ENCODE data around the gene ACVR1B. TPM values are rescaled to one million over a fixed set of nuclear protein-coding genes. Genes with fewer than 3 reads are reported as not detected.

ACVR1B gene
- 10 to 100 TPM; 11.6 to 75.8 (median 21.4) TPM for polyA plus RNA-seq
- long read RNA-seq, donor 1, full-length matches to known transcripts, result 28 of 76 reads
- long read RNA-seq, donor 1, partial matches to known transcripts, result 48 of 76 reads
- long read RNA-seq, donor 1, other reads (novel, unspliced or antisense), result 0 of 76 reads
- long read RNA-seq, donor 2, full-length matches to known transcripts, result 6 of 6 reads
- long read RNA-seq, donor 2, partial matches to known transcripts, result 0 of 6 reads
- long read RNA-seq, donor 2, other reads (novel, unspliced or antisense), result 0 of 6 reads
- long read RNA-seq, donor 3, full-length matches to known transcripts, result 1 of 1 reads
- long read RNA-seq, donor 3, partial matches to known transcripts, result 0 of 1 reads
- long read RNA-seq, donor 3, other reads (novel, unspliced or antisense), result 0 of 1 reads
- long read RNA-seq, donor 4, result 0 reads
- long read RNA-seq, donor 5, full-length matches to known transcripts, result 3 of 11 reads
- long read RNA-seq, donor 5, partial matches to known transcripts, result 8 of 11 reads
- long read RNA-seq, donor 5, other reads (novel, unspliced or antisense), result 0 of 11 reads
- long read RNA-seq, donor 6, full-length matches to known transcripts, result 8 of 8 reads
- long read RNA-seq, donor 6, partial matches to known transcripts, result 0 of 8 reads
- long read RNA-seq, donor 6, other reads (novel, unspliced or antisense), result 0 of 8 reads
- long read RNA-seq, donor 7, result 0 reads
- long read RNA-seq, donor 8, full-length matches to known transcripts, result 1 of 1 reads
- long read RNA-seq, donor 8, partial matches to known transcripts, result 0 of 1 reads
- long read RNA-seq, donor 8, other reads (novel, unspliced or antisense), result 0 of 1 reads
- long read RNA-seq, donor 9, full-length matches to known transcripts, result 1 of 1 reads
- long read RNA-seq, donor 9, partial matches to known transcripts, result 0 of 1 reads
- long read RNA-seq, donor 9, other reads (novel, unspliced or antisense), result 0 of 1 reads
- long read RNA-seq, donor 10, full-length matches to known transcripts, result 16 of 16 reads
- long read RNA-seq, donor 10, partial matches to known transcripts, result 0 of 16 reads
- long read RNA-seq, donor 10, other reads (novel, unspliced or antisense), result 0 of 16 reads

GRCh38 chr12:51951199-51951842 is at the start of gene ACVR1B:
ACVR1B (plus strand) TSS chr12:51951699; CDS start chr12:51951744, 45 bp downstream.
- FAIRE-seq, result no peak
- 0 to 1% (median 1%) methylated on average over 30 to 85 of the region's 86 CpGs for WGBS, 3 donors

DNA sequence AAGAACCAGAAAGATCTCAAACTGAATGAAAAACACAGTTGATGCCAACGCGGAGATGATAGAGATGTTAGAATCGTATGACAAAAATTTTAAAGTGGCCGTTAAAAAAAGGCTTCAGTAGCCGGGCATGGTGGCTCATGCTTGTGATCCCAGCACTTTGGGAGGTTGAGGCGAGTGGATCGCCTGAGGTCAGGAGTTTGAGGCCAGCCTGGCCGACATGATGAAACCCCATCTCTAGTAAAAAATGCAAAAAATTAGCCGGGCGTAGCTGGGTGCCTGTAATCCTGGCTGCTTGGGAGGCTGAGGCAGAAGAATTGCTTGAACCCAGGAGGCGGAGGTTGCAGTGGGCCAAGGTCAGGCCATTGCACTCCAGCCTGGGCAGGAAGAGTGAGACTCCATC is 49.6 kb upstream of the ACVR1B start:
- WGBS, 3 donors, result 85 to 94% (median 89%) methylated on average over 11 of the region's 11 CpGs
- DNase-seq, result no peak

More at GRCh38 chr12:51951199-51951842, at the start of gene ACVR1B:
- Histone ChIP-seq H3K9me3 (ENCODE audit: control insufficient read depth in 2 of 2, insufficient read depth in 1 of 2, low read depth in 1 of 2, low read length in 1 of 2) (no peaks in the 10 kb centered on the region), H3K27ac (ENCODE audit: low read depth in 1 of 3, low read length in 2 of 3) (peak within 1 kb of the TSS; percentile 49 to 83 (median 63)), H3K36me3 (ENCODE audit: control insufficient read depth in 3 of 3, insufficient read depth in 2 of 3, low read depth in 1 of 3, low read length in 3 of 3) (no peaks in the 10 kb centered on the region), H3K4me1 (ENCODE audit: control insufficient read depth in 3 of 3, insufficient read depth in 2 of 3, low read depth in 1 of 3, low read length in 2 of 3) (peaks cover 5 to 28% (median 6%) of the 10 kb centered on the region in 3 donors), H3K4me3 (ENCODE audit: low read depth in 1 of 3, low read length in 3 of 3) (peak within 1 kb of the TSS; percentile 70 to 86 (median 82)), H3K27me3 (ENCODE audit: control insufficient read depth in 3 of 3, insufficient read depth in 3 of 3, low read length in 3 of 3) (no peaks in the 10 kb centered on the region)
- peak; percentile 90 to 94 for DNase-seq

DNA sequence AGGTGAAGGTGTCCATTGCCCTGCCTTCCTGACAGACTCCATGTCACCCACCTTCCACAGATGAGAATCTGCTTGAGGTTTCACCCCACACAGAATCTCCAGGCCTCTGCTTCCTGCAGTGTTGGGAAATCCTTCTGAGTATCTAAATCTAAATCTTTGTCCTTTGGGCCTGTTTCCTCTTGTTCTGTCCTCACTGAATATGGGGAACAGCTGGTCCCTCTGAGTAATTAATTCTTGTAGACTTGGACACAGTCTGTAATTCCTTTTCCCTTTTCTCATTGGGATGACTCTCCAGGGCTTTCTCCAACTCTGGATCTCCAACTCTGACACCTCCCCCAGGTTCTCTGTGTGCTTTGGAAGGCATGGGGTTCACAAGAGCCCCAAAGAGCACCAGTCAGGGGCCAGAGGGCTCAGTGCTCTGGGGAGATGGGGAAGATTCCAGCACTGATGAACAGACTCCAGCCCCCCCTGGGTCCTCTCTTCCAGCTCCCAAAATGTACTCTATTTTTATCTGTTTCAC is 46.5 kb upstream of the ACVR1B start:
- H3K36me3 ChIP-seq (ENCODE audit: control insufficient read depth in 3 of 3, insufficient read depth in 2 of 3, low read depth in 1 of 3, low read length in 3 of 3), result peaks cover 0 to 3% (median 0%) of the 10 kb centered on the region in 3 donors
- H3K4me3 ChIP-seq (ENCODE audit: low read depth in 1 of 3, low read length in 3 of 3), result no peak overlapping the region
- FAIRE-seq (no peak), DNase-seq (peak in 1 of 2 donors; percentile 17)
- peaks cover 0 to 14% (median 0%) of the 10 kb centered on the region in 3 donors for H3K27me3 ChIP-seq (ENCODE audit: control insufficient read depth in 3 of 3, insufficient read depth in 3 of 3, low read length in 3 of 3)
- H3K4me1 ChIP-seq (ENCODE audit: control insufficient read depth in 3 of 3, insufficient read depth in 2 of 3, low read depth in 1 of 3, low read length in 2 of 3), result peaks cover 0 to 26% (median 6%) of the 10 kb centered on the region in 3 donors
- no peaks in the 10 kb centered on the region for H3K9me3 ChIP-seq (ENCODE audit: control insufficient read depth in 2 of 2, insufficient read depth in 1 of 2, low read depth in 1 of 2, low read length in 1 of 2)
- H3K27ac ChIP-seq (ENCODE audit: low read depth in 1 of 3, low read length in 2 of 3), result peak overlapping the region; percentile 0 to 97 (median 69)

More for the DNA sequence above, 49.6 kb upstream of the ACVR1B start:
- no peak overlapping the region for H3K4me3 ChIP-seq (ENCODE audit: low read depth in 1 of 3, low read length in 3 of 3)
- H3K27ac ChIP-seq (ENCODE audit: low read depth in 1 of 3, low read length in 2 of 3), result no peak overlapping the region
- H3K36me3 ChIP-seq (ENCODE audit: control insufficient read depth in 3 of 3, insufficient read depth in 2 of 3, low read depth in 1 of 3, low read length in 3 of 3), result no peaks in the 10 kb centered on the region
- H3K27me3 ChIP-seq (ENCODE audit: control insufficient read depth in 3 of 3, insufficient read depth in 3 of 3, low read length in 3 of 3), result no peaks in the 10 kb centered on the region
- no peak for FAIRE-seq
- H3K9me3 ChIP-seq (ENCODE audit: control insufficient read depth in 2 of 2, insufficient read depth in 1 of 2, low read depth in 1 of 2, low read length in 1 of 2), result no peaks in the 10 kb centered on the region
- peaks cover 0 to 19% (median 6%) of the 10 kb centered on the region in 3 donors for H3K4me1 ChIP-seq (ENCODE audit: control insufficient read depth in 3 of 3, insufficient read depth in 2 of 3, low read depth in 1 of 3, low read length in 2 of 3)

DNA sequence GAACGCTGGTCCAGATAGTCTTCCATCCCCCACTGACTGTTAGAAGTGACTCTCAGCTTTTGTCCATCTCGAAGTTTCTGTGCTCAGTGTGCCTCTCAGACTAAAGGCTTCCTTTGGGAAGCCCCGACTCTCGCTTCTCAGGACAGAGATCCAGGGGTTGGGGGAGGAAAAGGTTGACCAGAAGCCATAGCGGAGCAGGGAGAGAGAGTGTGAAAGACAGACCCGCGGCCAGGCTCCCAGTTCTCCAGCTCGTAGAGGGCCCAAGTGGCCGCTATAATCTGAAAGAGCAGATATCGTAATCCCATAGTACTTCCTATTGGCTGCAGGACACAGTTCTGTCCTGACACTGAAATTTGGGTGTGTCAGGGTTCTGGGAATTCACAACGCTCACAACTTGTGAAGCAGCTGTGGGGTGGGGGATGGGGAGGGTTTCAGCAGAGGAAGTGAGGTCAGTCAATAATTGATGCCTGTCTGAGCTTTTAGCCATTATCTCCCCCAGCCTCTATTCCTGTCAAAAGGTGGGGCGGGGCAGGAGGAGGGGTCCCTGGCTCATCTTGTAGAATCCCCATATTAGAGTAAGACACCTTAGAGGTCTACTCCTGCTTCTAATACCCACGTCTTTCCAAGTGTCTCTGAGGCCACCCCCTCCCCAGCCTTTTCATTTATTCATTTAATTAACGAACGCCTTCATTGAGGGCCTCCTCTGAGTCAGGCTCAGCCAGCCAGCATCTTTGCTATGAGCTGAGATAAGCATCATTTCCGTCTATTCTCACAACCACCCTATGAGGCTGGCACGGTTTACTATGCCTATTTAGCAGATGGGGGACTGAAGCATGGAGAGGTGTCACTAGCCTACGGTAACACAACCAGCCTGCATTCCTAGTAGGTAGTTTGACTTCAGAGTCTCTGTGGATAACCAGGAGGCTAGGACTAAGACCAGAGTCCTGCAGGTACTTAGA is 45.7 kb upstream of the ACVR1B start:
- Histone ChIP-seq H3K4me1 (ENCODE audit: control insufficient read depth in 3 of 3, insufficient read depth in 2 of 3, low read depth in 1 of 3, low read length in 2 of 3) (peaks cover 0 to 26% (median 6%) of the 10 kb centered on the region in 3 donors), H3K4me3 (ENCODE audit: low read depth in 1 of 3, low read length in 3 of 3) (no peak overlapping the region), H3K27ac (ENCODE audit: low read depth in 1 of 3, low read length in 2 of 3) (peak overlapping the region; percentile 0 to 97 (median 69)), H3K36me3 (ENCODE audit: control insufficient read depth in 3 of 3, insufficient read depth in 2 of 3, low read depth in 1 of 3, low read length in 3 of 3) (peaks cover 0 to 5% (median 0%) of the 10 kb centered on the region in 3 donors), H3K27me3 (ENCODE audit: control insufficient read depth in 3 of 3, insufficient read depth in 3 of 3, low read length in 3 of 3) (peaks cover 0 to 14% (median 0%) of the 10 kb centered on the region in 3 donors), H3K9me3 (ENCODE audit: control insufficient read depth in 2 of 2, insufficient read depth in 1 of 2, low read depth in 1 of 2, low read length in 1 of 2) (no peaks in the 10 kb centered on the region)
- DNase-seq (peak; percentile 49 to 68), FAIRE-seq (no peak)
- 32 to 46% (median 41%) methylated on average over 18 of the region's 18 CpGs for WGBS, 3 donors

DNA sequence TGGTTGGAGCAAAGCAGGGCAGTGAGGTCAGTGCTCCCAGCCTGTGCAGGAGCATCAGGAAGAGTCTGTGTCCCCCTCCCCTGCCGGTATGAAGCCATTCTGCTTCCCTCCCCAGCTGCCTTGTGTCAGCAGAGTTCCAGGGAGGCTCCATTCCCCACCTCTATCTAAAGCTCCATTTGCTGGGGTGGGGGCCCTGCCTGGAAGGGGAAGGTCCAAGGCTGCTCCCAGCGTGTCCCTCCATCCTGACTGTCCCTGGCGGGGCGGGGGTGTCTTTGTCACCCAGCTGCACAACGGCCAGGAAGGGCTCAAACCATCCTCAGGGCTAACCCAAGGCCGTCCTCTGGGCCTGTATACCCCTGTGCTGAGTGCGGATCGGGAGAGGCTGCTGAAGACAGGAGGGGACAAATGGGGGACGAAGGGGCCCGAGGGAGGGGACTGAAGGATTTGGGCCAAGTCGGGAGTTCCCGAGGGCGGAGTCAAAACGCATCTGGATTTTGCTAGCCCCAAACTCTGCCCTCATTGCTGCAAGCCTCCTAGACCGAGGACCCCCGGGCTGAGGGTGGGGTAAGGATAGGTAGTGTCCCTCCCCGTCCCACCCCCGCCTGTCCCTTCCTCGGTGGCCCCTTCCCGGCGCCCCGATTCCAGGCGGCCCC is 44.9 kb upstream of the ACVR1B start:
- peaks cover 0 to 14% (median 0%) of the 10 kb centered on the region in 3 donors for H3K27me3 ChIP-seq (ENCODE audit: control insufficient read depth in 3 of 3, insufficient read depth in 3 of 3, low read length in 3 of 3)
- DNase-seq (peak in 1 of 2 donors; percentile 38), FAIRE-seq (no peak)
- H3K27ac ChIP-seq (ENCODE audit: low read depth in 1 of 3, low read length in 2 of 3), result peak overlapping the region; percentile 47 to 97 (median 69)
- 26 to 42% (median 37%) methylated on average over 16 to 23 of the region's 23 CpGs for WGBS, 3 donors
- H3K4me3 ChIP-seq (ENCODE audit: low read depth in 1 of 3, low read length in 3 of 3), result peak overlapping the region; percentile 54 to 59 (median 56)
- no peaks in the 10 kb centered on the region for H3K9me3 ChIP-seq (ENCODE audit: control insufficient read depth in 2 of 2, insufficient read depth in 1 of 2, low read depth in 1 of 2, low read length in 1 of 2)
- peaks cover 0 to 5% (median 0%) of the 10 kb centered on the region in 3 donors for H3K36me3 ChIP-seq (ENCODE audit: control insufficient read depth in 3 of 3, insufficient read depth in 2 of 3, low read depth in 1 of 3, low read length in 3 of 3)
- H3K4me1 ChIP-seq (ENCODE audit: control insufficient read depth in 3 of 3, insufficient read depth in 2 of 3, low read depth in 1 of 3, low read length in 2 of 3), result peaks cover 0 to 23% (median 6%) of the 10 kb centered on the region in 3 donors

DNA sequence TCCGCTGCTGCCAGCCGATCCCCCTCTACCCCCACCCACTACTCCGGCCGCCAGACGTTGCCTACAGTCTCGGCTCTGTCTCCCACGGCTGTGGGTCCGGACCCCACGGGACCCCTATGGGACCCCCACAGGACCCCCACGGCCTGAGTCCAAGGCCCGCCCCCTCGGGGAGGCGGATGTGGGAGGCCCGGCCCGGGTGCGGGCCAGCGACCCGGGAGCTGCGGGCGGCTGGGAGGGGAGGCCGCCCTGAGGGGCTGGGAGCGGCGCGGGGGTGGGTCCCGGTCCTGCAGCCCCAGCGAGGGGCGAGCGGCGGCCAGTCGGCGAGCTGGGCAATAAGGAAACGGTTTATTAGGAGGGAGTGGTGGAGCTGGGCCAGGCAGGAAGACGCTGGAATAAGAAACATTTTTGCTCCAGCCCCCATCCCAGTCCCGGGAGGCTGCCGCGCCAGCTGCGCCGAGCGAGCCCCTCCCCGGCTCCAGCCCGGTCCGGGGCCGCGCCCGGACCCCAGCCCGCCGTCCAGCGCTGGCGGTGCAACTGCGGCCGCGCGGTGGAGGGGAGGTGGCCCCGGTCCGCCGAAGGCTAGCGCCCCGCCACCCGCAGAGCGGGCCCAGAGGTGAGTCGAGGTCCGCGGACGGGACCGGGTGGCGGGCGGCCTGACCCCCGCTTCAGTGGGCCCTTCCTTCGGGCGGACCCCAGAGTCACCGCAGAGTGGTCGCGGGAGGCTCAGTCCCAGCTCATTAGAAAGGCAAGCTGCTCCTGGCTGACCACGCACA is 44.2 kb upstream of the ACVR1B start, which contains the start of gene ACVRL1:
ACVRL1 (plus strand) TSS at position 422 of the 773 bp plus-strand sequence. CDS start 4,971 bp downstream, outside the sequence.
- WGBS, 3 donors, result 6 to 14% (median 9%) methylated on average over 58 to 74 of the region's 74 CpGs
- FAIRE-seq (no peak), DNase-seq (peak; percentile 32 to 73)
- Histone ChIP-seq H3K27me3 (ENCODE audit: control insufficient read depth in 3 of 3, insufficient read depth in 3 of 3, low read length in 3 of 3) (peaks cover 0 to 14% (median 0%) of the 10 kb centered on the region in 3 donors), H3K9me3 (ENCODE audit: control insufficient read depth in 2 of 2, insufficient read depth in 1 of 2, low read depth in 1 of 2, low read length in 1 of 2) (no peaks in the 10 kb centered on the region), H3K4me3 (ENCODE audit: low read depth in 1 of 3, low read length in 3 of 3) (peak within 1 kb of the TSS; percentile 54 to 59 (median 56)), H3K27ac (ENCODE audit: low read depth in 1 of 3, low read length in 2 of 3) (peak within 1 kb of the TSS; percentile 47 to 97 (median 69)), H3K36me3 (ENCODE audit: control insufficient read depth in 3 of 3, insufficient read depth in 2 of 3, low read depth in 1 of 3, low read length in 3 of 3) (peaks cover 0 to 5% (median 0%) of the 10 kb centered on the region in 3 donors), H3K4me1 (ENCODE audit: control insufficient read depth in 3 of 3, insufficient read depth in 2 of 3, low read depth in 1 of 3, low read length in 2 of 3) (peaks cover 0 to 28% (median 10%) of the 10 kb centered on the region in 3 donors)

All from small intestine (tissue), 16 donors.